MCF 10A (cell line): ENCODE measurements around the gene SLC35D2. TPM values are rescaled to one million over a fixed set of nuclear protein-coding genes. Genes with fewer than 3 reads are reported as not detected.

Experiments
- BruUV-seq: library from RNA; stranded (reverse); fragments of 400-500 nt; replicated peaks from 2 replicates; lab custom pipeline; 2021; lab: Mats Ljungman, UMichigan
- CTCF ChIA-PET: fragments of 300-600 bp; sonication (Branson Sonifier 250); formaldehyde crosslinking; extraction: SDS; loops from one replicate; lab custom pipeline; 2021; ENCODE audit warnings: antibody characterized with exemption, inconsistent platforms; lab: Yijun Ruan, JAX
- POLR2A ChIA-PET: fragments of 300-600, 350-650 bp; sonication (Branson Sonifier 250); formaldehyde crosslinking; extraction: SDS; loops from one replicate; lab custom pipeline; 2020; ENCODE audit warnings: antibody characterized with exemption, inconsistent platforms; lab: Yijun Ruan, JAX
- DNase-seq: peaks from one replicate; pipeline ENCODE4 v3.0.0-alpha.2; 2018; ENCODE audit not compliant: unreplicated experiment
- H3K27ac Mint-ChIP-seq: one replicate; pipeline ENCODE4 v1.8.0; 2022; ENCODE audit warnings: mild to moderate bottlenecking, low read depth, mixed read lengths; ENCODE audit not compliant: unreplicated experiment
- H3K27me3 Mint-ChIP-seq: one replicate; pipeline ENCODE4 v1.8.0; 2022; ENCODE audit warnings: mixed read lengths; ENCODE audit not compliant: insufficient read depth, unreplicated experiment
- H3K36me3 Mint-ChIP-seq: one replicate; pipeline ENCODE4 v1.8.0; 2022; ENCODE audit warnings: mild to moderate bottlenecking, moderate library complexity, mixed read lengths; ENCODE audit not compliant: insufficient read depth, unreplicated experiment
- H3K4me1 Mint-ChIP-seq: one replicate; pipeline ENCODE4 v1.8.0; 2022; ENCODE audit warnings: mixed read lengths; ENCODE audit not compliant: insufficient read depth, unreplicated experiment
- H3K4me3 Mint-ChIP-seq: one replicate; pipeline ENCODE4 v1.8.0; 2022; ENCODE audit warnings: mild to moderate bottlenecking, moderate library complexity, mixed read lengths; ENCODE audit not compliant: unreplicated experiment
- H3K9me3 Mint-ChIP-seq: one replicate; pipeline ENCODE4 v1.8.0; 2022; ENCODE audit warnings: mixed read lengths; ENCODE audit not compliant: unreplicated experiment
- intact Hi-C: fragments of 100-400 bp; cut with micrococcal nuclease; formaldehyde crosslinking; loops from 2 replicates; pipeline ENCODE4 v1.14.1; 2022
- total RNA-seq: library from RNA; stranded (reverse); gene quantifications from 2 replicates; pipeline ENCODE4 v1.2.3, GENCODE V29; 2022
- TF ChIP-seq, protein P1 (sequence below): fragments of 200-600 bp; IDR thresholded peaks from one replicate; pipeline ENCODE4 v1.8.0; 2022; ENCODE audit warnings: antibody characterized with exemption, mild to moderate bottlenecking; ENCODE audit not compliant: unreplicated experiment

Gene SLC35D2
- total RNA-seq, 1 experiment from 2014 or later: 20.8 TPM

DNA sequence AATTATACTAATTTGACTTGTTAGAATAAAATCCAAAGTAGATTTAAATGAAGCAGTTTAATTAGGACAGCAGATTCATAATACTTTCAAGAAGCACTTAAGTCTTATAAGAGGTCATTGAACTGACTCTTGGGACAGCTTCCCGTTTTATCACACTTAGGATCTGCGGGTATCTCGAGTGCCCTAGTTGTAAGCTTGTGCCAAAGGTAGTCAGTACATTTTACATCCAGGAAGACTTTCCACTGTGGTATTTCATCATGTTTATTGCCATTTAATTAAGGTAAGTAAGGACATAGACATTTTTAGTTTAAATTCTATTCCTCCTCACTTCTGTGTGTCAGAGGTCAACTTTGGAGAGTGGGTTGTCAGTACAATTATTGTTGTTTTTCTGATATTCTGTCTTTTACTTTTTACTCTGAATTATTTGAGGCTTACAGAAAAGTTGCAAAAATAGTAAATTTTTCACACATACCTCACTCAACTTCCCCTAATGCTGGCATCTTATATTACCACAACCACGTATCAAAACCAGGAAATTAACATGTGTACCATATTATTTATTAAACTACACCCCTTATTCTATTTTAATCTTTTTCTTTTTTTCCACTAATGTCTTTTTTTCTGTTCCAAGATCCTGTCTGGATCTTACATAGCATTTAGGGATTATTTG, 42.1 kb upstream of the SLC35D2 start:
- POLR2A ChIA-PET: interaction anchor here (2.9 to 3.0 kb wide), 2 partner anchors 9 to 24 kb away, joined by 21 to 23 read pairs; partner anchors contain the start of gene HABP4
- H3K27ac Mint-ChIP-seq: no peak overlapping the region
- CTCF ChIA-PET: interaction anchor here (0.7 to 1.5 kb wide), 3 partner anchors 27 to 1199 kb away, joined by 3 to 6 read pairs (median 3); no protein-coding TSS in a partner anchor
- intact Hi-C loops: no loop called here
- H3K4me3 Mint-ChIP-seq: no peak overlapping the region
- H3K27me3 Mint-ChIP-seq: no peaks in the 10 kb centered on the region
- no peak for DNase-seq
- H3K36me3 Mint-ChIP-seq: no peaks in the 10 kb centered on the region
- H3K9me3 Mint-ChIP-seq: no peaks in the 10 kb centered on the region
- no TSS peak for BruUV-seq
- TF ChIP-seq, protein P1, sequence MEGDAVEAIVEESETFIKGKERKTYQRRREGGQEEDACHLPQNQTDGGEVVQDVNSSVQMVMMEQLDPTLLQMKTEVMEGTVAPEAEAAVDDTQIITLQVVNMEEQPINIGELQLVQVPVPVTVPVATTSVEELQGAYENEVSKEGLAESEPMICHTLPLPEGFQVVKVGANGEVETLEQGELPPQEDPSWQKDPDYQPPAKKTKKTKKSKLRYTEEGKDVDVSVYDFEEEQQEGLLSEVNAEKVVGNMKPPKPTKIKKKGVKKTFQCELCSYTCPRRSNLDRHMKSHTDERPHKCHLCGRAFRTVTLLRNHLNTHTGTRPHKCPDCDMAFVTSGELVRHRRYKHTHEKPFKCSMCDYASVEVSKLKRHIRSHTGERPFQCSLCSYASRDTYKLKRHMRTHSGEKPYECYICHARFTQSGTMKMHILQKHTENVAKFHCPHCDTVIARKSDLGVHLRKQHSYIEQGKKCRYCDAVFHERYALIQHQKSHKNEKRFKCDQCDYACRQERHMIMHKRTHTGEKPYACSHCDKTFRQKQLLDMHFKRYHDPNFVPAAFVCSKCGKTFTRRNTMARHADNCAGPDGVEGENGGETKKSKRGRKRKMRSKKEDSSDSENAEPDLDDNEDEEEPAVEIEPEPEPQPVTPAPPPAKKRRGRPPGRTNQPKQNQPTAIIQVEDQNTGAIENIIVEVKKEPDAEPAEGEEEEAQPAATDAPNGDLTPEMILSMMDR: no peak
- peaks cover 6% of the 10 kb centered on the region for H3K4me1 Mint-ChIP-seq

DNA sequence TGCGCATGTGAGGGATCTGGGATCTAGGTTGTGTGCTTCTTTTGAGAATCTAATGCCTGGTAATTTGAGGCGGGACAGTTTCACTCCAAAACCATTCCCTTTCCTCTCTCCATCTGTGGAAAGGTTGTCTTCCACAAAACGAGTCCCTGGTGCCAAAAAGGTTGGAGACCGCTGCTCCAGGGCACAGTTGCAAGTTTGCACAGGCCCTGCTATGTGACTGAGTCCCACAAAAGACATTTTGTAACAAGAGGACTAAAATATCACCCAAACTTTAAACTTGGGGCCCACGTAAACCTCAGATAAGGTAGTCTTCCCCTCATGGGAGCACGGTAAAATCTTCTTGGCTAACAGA, 40.5 kb upstream of the SLC35D2 start:
- H3K4me1 Mint-ChIP-seq: peaks cover 17% of the 10 kb centered on the region
- DNase-seq: peak; percentile 38
- TF ChIP-seq, protein P1: no peak
- intact Hi-C loops: no loop called here
- H3K9me3 Mint-ChIP-seq: no peaks in the 10 kb centered on the region
- no peak overlapping the region for H3K27ac Mint-ChIP-seq
- no peaks in the 10 kb centered on the region for H3K27me3 Mint-ChIP-seq
- BruUV-seq: no TSS peak
- CTCF ChIA-PET: interaction anchor here (0.6 to 1.8 kb wide), 6 partner anchors 18 to 244 kb away, joined by 3 to 4 read pairs (median 4); partner anchors contain the start of gene HABP4
- H3K4me3 Mint-ChIP-seq: peak overlapping the region; percentile 21
- POLR2A ChIA-PET: interaction anchor here (0.9 to 3.0 kb wide), 6 partner anchors 10 to 143 kb away, joined by 3 to 23 read pairs (median 6); partner anchors contain the start of gene HABP4
- H3K36me3 Mint-ChIP-seq: no peaks in the 10 kb centered on the region

DNA sequence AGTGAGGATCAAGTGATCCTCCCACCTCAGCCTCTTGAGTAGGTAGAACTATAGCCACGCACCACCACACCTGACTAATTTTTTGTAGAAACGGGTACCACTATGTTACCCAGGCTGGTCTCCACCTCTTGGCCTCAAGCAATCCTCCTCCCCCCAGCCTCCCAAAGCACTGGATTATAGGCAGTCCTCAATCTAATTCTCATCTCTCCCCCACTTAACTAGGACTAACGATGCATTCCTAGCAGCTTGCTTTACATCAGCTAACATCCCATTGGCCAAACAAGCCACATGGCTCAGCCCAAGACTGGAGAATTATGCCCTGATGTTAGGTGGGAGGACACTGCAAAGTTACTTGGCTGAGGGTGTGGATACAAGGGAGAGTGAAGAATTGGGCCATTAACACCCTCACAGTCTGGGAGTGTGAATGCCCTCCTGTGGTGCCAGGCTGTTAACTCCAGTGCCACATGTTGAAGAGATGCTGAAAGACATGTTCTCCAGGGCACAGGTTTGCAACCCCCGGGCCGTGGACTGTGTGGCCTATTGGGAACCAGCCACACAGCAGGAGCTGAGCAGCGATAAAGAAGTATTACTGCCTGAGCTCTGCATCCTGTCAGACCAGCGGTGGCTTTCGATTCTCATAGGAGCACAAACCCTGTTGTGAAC, 39.9 kb upstream of the SLC35D2 start:
- H3K27ac Mint-ChIP-seq: no peak overlapping the region
- no peaks in the 10 kb centered on the region for H3K27me3 Mint-ChIP-seq
- H3K36me3 Mint-ChIP-seq: no peaks in the 10 kb centered on the region
- no peak for DNase-seq
- no TSS peak for BruUV-seq
- ChIA-PET POLR2A (interaction anchor here (1.1 to 3.0 kb wide), 6 partner anchors 9 to 144 kb away, joined by 3 to 23 read pairs (median 6); partner anchors contain the start of gene HABP4), CTCF (interaction anchor here (0.6 to 1.8 kb wide), 5 partner anchors 18 to 208 kb away, joined by 3 to 4 read pairs (median 3); partner anchors contain the start of gene HABP4)
- TF ChIP-seq, protein P1: no peak
- no peaks in the 10 kb centered on the region for H3K9me3 Mint-ChIP-seq
- no peak overlapping the region for H3K4me3 Mint-ChIP-seq
- H3K4me1 Mint-ChIP-seq: peaks cover 17% of the 10 kb centered on the region
- intact Hi-C loops: no loop called here
